HG02678 (cell line): ENCODE data around the gene PTPRE.

Source experiments
- ATAC-seq: cut with Tn5 transposase; IDR thresholded peaks from one replicate; pipeline ENCODE4 v1.9.1; 2021; ENCODE audit warnings: mild to moderate bottlenecking, moderate library complexity; ENCODE audit not compliant: unreplicated experiment

Gene PTPRE

GRCh38 chr10:127997271-127997670 lies 90.4 kb downstream of the PTPRE start:
- no peak for ATAC-seq

GRCh38 chr10:127997937-127998336 lies 91.0 kb downstream of the PTPRE start:
- ATAC-seq: no peak

GRCh38 chr10:127998501-127999144 lies 91.7 kb downstream of the PTPRE start:
- ATAC-seq: no peak

- ATAC-seq: no peak
Measured at GRCh38 chr10:127999297-128000129, 92.6 kb downstream of the PTPRE start.

- ATAC-seq: no peak
Measured at GRCh38 chr10:128000471-128001362, 93.8 kb downstream of the PTPRE start.

GRCh38 chr10:128001363-128001745 lies 94.5 kb downstream of the PTPRE start:
- no peak for ATAC-seq

GRCh38 chr10:128001849-128002248 lies 94.9 kb downstream of the PTPRE start:
- no peak for ATAC-seq

GRCh38 chr10:128003521-128003920 lies 96.6 kb downstream of the PTPRE start:
- ATAC-seq: no peak

GRCh38 chr10:128005858-128006257 lies 99.0 kb downstream of the PTPRE start:
- ATAC-seq: no peak

GRCh38 chr10:128007056-128007455 lies 100.2 kb downstream of the PTPRE start:
- ATAC-seq: no peak

- ATAC-seq: no peak
Measured at GRCh38 chr10:128007971-128008370, 101.1 kb downstream of the PTPRE start.

- no peak for ATAC-seq
Measured at GRCh38 chr10:128008521-128009250, 101.8 kb downstream of the PTPRE start.

GRCh38 chr10:128009372-128010126 lies 102.6 kb downstream of the PTPRE start:
- no peak for ATAC-seq

GRCh38 chr10:128011059-128011979 lies 104.4 kb downstream of the PTPRE start:
- ATAC-seq: peak; percentile 94

GRCh38 chr10:128013626-128014025 lies 106.7 kb downstream of the PTPRE start:
- no peak for ATAC-seq

GRCh38 chr10:128014236-128014635 lies 107.3 kb downstream of the PTPRE start:
- ATAC-seq: no peak

- ATAC-seq: no peak
Measured at GRCh38 chr10:128016423-128017060, 109.6 kb downstream of the PTPRE start.

GRCh38 chr10:128017822-128018221 lies 110.9 kb downstream of the PTPRE start:
- ATAC-seq: no peak
